Measurements from ENCODE around the gene COL8A2.

GRCh38 chr1:36135330-36135667, 10.3 kb upstream of the COL8A2 start:
- TF ChIP-seq CTCF (conservative IDR thresholded peaks at IDR 0.05; ENCODE audit: low read depth, low read length) (no peak), EZH2 (IDR thresholded peaks at IDR 0.05; ENCODE audit: borderline replicate concordance, low read depth, low read length, poor library complexity, severe bottlenecking) (no peak)

Data from A673 (cell line).